ENCODE results near the gene C20orf202.

C20orf202 gene

GRCh38 chr20:1188347-1188746 is 14.9 kb upstream of the C20orf202 start:
- no peak for DNase-seq (ENCODE audit: low spot score)

GRCh38 chr20:1189827-1190226 is 13.4 kb upstream of the C20orf202 start:
- no peak for TF ChIP-seq CTCF (IDR thresholded peaks at IDR 0.05; ENCODE audit: extremely low read depth, missing control alignments)
- DNase-seq (ENCODE audit: low spot score) = no peak

More at GRCh38 chr20:1188347-1188746, 14.9 kb upstream of the C20orf202 start:
- TF ChIP-seq CTCF (IDR thresholded peaks at IDR 0.05; ENCODE audit: extremely low read depth, missing control alignments) = no peak

- DNase-seq (ENCODE audit: low spot score) = no peak
- TF ChIP-seq CTCF (IDR thresholded peaks at IDR 0.05; ENCODE audit: extremely low read depth, missing control alignments) = no peak
Measured at GRCh38 chr20:1190847-1191246, 12.4 kb upstream of the C20orf202 start.

- DNase-seq (ENCODE audit: low spot score) = no peak
- TF ChIP-seq CTCF (IDR thresholded peaks at IDR 0.05; ENCODE audit: extremely low read depth, missing control alignments) = no peak
Measured at GRCh38 chr20:1191299-1191698, 12.0 kb upstream of the C20orf202 start.

GRCh38 chr20:1195226-1195625 is 8.0 kb upstream of the C20orf202 start:
- TF ChIP-seq CTCF (IDR thresholded peaks at IDR 0.05; ENCODE audit: extremely low read depth, missing control alignments) = no peak
- no peak for DNase-seq (ENCODE audit: low spot score)

GRCh38 chr20:1196634-1197033 is 6.6 kb upstream of the C20orf202 start:
- no peak for DNase-seq (ENCODE audit: low spot score)
- no peak for TF ChIP-seq CTCF (IDR thresholded peaks at IDR 0.05; ENCODE audit: extremely low read depth, missing control alignments)

GRCh38 chr20:1197801-1198200 is 5.5 kb upstream of the C20orf202 start:
- no peak for TF ChIP-seq CTCF (IDR thresholded peaks at IDR 0.05; ENCODE audit: extremely low read depth, missing control alignments)
- DNase-seq (ENCODE audit: low spot score) = no peak
